HG02678 (cell line): ENCODE measurements around the gene ZNF232.
"Not testable (repeated sequence)": the region's sequence is repeated elsewhere in the genome, so short reads cannot be mapped to it uniquely, and the experiment has no call there.

Experiments
- ATAC-seq: cut with Tn5 transposase; IDR thresholded peaks from one replicate; pipeline ENCODE4 v1.9.1; 2021; ENCODE audit warnings: mild to moderate bottlenecking, moderate library complexity; ENCODE audit not compliant: unreplicated experiment

The ZNF232 gene

GRCh38 chr17:5130261-5130660 lies 18.6 kb upstream of the ZNF232 start:
- ATAC-seq, result not testable (repeated sequence)

DNA sequence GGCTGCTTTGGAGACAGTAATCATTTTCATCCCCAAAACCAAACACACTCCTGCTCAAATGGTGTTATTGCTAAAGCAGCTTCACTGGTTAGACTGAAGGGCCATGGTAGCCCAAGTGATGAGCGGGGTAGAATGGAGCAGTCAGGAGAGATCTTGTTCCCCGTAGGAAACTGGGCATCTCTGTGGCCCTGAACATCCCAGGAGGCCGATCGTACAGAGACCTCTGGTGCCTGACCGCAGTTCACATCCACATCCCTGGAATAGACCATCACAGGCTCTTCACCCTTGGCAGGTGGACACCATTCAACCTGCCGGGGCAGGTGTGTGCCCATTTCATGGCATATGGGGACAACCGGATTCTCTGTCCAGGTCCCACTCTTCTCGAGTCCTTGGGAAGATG lies 18.1 kb upstream of the ZNF232 start:
- ATAC-seq, result not testable (repeated sequence)

DNA sequence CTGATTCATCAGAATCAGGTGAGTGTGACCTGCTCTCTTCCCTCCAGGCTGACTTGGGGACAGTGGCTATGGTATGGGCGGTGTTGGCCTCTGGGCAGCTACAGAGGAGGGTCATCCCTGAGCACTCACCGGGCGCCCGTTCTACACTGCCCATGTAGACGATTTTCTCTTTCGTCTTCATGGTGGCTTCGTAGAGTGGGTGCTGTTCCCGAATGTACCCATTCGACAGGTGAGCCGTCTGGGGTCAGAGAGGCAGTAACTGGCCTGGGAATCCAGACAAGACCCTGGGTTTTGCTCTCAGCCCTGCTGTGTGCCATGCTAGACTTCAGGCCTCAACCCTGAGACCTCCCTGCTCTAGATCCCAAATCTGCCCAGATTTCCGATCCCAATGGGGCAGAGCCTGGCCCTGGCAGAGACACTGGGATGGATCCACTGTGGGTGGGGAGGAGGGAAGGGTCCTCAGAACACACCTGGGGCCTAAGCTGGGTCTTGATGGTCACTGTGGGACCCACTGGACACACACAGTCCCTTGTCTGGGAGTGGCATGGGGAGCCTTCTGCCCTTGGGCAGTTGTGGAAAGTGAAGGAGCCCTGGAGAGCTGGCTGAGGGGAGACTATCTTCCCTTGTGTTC lies 17.3 kb upstream of the ZNF232 start:
- no peak for ATAC-seq

DNA sequence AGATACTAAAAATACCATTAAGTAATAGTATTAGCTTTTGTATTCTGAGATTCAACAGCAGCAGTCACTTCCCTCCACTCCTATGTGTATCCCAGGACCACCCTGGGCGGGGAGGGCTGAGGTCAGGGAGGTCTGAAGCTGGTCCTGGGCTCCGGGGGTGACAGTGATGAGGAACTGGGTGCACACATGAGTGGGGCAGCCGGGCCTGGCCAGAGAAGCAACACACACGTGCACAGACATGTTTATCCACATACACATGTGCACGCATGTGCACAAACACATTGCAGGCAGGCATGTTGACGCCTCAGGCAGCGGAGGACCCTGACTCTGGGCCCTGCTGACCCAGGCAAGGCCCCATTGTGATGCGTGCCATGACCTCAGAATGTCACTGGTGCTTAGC lies 16.7 kb upstream of the ZNF232 start:
- not testable (repeated sequence) for ATAC-seq

DNA sequence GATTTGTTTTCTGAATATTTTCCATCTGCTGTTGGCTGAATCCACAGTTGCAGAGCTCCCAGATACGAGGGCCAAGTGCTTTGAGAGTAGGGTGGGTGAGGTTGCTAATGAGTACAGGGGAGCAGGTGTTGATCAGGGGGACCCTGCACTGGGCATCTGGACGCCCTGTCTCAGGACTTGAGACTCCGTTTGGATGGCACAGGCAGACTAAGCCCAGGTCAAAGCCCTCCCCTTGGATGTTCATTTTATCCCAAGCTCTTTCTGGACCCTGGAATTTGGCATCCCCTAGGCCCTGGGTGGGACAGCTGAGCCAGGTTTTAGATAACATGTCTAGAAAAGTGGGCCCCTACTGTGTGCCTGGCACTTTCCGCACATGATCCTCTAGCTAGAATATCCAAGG lies 16.2 kb upstream of the ZNF232 start:
- no peak for ATAC-seq

GRCh38 chr17:5126719-5127488 lies 15.2 kb upstream of the ZNF232 start:
- ATAC-seq, result no peak

DNA sequence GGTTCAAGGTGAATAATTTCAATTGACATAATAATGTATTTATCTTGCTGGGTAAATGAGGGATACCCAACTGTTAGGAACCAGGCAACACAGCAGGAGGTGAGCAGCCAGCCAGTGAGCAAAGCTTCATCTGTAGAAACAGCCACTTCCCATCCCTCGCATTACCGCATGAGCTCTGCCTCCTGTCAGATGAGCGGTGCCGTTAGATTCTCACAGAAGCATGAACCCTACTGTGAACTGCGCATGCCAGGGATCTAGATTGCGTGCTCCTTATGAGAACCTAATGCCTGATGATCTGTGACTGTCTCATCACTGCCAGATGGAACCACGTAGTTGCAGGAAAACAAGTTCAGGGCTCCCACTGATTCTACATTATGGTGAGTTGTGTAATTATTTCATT lies 13.2 kb upstream of the ZNF232 start:
- ATAC-seq, result not testable (repeated sequence)

DNA sequence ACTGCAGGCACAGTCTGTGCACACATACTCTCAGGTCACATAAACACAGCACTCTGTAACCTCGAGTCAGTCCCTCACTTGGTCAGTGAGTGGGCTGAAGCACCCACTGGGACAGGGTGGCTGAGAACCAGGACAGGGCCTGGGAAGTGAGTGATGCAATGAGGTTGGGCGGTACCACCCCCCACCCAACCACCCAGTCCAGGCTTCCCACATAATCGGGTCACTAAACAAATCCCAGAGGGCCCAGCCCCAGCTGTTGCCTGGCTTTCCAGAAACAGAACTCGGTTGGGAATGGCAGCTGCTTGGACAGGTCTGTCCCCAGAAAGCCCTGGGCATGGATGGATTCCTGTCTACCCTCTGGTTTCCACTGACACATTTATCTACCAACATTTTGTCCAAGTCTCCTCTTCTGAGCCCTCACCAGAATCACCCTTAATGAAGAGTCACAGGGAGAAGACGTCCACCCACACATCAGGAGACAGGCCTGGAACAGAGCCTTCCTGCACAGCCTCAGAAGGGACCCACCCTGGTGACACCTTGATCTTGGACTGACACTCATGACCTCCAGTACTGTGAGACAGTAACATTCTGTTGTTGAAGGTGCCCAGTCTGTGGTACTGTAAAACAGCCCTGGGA lies 12.6 kb upstream of the ZNF232 start:
- not testable (repeated sequence) for ATAC-seq

DNA sequence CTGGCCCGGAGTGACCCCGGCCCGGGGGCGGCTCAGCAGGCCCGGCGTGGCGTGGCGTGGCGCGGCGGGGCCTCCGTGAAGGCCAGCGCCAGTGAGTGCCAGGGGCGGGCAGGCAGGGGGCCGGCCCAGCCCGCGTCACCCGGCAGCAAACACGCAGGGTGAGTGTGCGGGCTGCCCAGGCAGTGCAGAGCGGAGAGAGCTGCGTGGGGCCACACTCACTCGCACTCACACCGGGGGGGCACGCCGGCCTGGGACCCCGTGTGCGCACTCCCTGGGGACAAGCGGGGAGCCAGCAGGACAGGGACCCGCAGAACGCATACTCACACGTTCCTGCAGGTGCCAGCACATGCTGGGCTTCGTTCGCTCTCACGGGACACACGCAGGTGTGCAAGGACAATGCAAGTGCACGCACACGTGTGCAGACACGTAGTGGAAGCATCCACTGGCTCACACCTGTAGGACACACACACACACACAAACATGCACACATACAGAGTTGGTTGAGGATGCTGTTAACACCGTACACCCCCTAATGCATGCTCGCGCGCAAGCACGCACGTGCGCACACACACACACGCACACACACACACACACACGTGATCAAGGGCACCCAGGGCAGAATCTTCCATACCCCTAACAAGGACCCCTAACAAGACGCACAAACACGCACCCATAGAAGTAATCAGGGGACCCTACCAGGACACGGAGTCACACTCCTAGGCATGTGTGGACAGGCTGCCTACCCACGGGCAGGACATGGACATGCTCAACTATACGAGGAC lies 11.9 kb upstream of the ZNF232 start:
- ATAC-seq, result no peak

DNA sequence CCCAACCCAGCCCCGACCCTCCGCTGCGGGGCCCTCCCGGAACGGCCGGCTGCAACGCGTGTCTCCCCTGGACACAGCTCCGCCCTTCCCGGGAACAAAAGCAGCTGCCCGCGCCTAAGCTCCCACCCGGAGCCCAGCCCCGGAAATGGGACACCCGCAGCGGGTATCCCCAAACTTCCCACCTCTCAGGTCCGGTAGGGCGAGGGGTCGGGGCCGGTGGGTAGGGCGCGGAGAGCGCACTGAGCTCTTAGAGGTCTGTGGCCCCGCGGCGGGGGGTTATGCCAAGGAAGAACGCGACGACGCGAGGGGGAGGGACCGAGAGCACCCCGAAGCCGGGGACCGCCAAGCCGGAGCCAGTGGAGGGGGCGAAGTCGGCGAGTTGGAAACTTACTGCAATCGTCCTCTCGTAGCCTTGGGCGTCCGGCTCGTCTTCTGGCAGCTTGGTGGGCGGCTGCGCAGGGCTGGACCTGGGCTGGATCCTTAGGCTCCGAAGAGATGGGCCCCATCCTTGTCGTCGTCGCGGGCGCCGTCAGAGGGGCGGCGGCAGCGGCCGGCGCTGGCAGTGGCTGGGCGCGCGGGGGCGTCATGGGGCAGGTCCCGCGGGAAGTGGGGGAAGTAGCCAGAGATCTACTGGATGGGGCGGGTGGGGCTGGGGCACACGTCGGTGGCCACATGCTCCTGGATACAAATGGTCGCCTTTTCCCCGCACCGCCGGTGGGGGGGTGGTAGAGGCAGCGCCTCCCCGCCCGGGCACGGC lies 11.1 kb upstream of the ZNF232 start:
- ATAC-seq, result no peak

- not testable (repeated sequence) for ATAC-seq
Observed at GRCh38 chr17:5122056-5122455, 10.4 kb upstream of the ZNF232 start.

- ATAC-seq, result no peak
Observed at GRCh38 chr17:5121186-5121841, 9.6 kb upstream of the ZNF232 start.

DNA sequence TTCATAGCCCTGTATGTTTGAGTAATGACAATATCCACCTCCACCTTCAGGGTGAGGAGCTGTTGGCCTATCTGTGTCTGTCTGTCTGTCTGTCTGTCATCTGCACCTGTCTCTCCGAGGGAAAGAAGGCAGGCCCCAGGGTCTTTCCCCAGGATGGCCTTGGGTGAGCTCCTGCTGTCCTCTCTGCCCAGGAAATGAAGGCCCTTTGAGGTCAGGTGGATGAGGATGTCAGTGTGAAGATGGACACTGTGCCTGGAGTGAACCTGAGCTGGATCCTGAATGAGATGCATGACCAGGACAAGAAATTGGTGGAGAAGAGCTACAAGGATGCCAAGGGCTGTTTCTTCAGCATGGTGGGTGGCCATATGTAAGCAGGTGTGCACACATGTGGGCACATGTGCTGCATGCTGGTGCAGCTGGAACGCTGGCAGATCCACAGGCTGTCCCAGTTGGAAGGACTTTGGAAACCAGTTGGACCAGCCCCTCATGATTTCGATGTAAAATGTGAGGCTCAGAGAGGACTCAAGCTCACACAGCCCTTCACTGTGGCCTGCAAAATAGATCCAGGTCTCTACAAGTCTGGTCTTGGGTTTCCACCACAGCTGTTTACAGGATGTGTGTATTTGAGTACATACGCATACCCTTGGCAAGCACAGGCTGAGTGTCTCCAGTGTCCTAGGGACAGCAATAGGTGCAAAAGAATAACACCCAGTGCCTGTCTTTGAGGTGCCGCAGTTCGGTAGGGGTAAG lies 8.9 kb upstream of the ZNF232 start:
- not testable (repeated sequence) for ATAC-seq

- ATAC-seq, result no peak
Observed at GRCh38 chr17:5120036-5120435, 8.4 kb upstream of the ZNF232 start.

DNA sequence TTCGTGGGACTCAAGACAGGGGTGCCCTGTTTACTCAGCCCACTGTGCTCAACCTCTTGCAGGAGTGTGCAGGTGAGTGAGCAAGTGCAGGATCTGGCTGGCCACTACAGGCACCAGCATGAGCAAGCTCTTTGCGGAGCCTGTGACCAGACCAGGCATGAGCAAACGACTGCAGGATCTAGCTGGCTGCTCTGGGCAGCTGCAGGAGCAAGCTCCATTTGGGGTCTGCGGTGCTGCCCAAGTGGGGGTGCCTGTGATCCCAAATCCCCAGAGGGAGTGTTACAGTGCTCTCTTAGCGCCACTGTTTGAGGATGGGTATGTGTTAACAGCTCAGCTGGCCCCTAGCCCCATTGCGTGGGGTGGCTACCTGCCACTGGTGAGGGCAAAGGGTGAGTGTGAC lies 6.5 kb upstream of the ZNF232 start:
- no peak for ATAC-seq

DNA sequence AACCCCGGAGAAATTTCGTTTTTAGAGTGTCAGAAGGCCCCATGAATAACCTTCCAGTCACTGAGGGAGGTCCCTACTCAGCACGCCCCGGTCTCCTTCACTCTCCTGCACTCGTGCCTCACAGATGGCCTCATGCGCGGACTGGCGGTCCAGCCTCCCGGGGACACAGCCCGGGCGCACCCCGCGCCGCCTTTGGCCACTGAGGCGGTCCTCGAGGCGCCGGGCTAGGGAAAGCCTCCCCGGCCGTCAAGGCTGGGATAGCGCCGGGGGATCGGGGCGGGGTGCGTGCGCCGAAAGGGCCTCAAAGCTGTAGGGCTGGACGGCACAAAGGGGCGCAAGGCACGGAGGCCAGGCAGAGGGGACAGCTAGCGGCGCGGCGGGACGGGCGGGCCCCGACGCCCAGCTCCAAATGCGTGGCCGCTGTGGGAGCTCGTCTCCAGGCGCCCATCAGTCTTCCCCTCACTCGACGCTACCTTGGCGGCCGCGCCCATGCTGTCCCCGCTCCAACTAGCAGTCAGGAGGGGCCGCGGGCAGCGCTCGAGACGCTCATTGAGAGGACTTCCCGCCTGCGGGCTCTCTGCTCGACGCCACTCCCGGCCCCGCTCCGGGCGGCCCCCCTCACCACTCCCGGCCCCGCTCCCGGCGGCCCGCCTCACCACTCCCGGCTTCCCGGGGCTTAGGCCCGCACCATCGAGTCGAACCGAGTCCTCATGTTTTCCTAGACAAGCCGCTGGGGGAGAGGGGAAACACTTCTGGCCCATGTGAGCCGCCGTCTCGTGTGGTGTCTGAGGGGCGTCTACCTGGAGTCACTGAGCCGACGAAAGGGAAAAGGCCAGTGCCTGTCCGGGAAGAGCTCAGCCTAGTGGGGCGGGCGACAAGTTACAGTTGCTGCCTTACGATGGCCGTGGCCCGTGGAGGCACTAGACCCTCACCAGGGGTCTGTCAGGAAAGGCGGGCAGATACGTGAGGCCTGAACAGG lies 4.3 kb upstream of the ZNF232 start, which contains the start of gene USP6:
Gene USP6 (plus strand): TSS at position 360 of the 979 bp plus-strand sequence. CDS start 14,336 bp downstream, outside the sequence.
- ATAC-seq, result no peak

- no peak for ATAC-seq
Observed at GRCh38 chr17:5110816-5111215, 862 bp downstream of the ZNF232 start.

GRCh38 chr17:5100832-5101231 lies 10.8 kb downstream of the ZNF232 start:
- no peak for ATAC-seq
